ENCODE results near the gene FRMD4A.

FRMD4A gene

GRCh38 chr10:14293526-14293925 is 37.2 kb downstream of the FRMD4A start:
- no peak for DNase-seq (ENCODE audit: low spot score)

- no peak for DNase-seq (ENCODE audit: low spot score)
These were observed 39.4 kb downstream of the FRMD4A start for GRCh38 chr10:14291296-14291695.

- DNase-seq (ENCODE audit: low spot score) = no peak
These were observed 44.7 kb downstream of the FRMD4A start for GRCh38 chr10:14285941-14286560.

GRCh38 chr10:14282276-14282675 is 48.4 kb downstream of the FRMD4A start:
- no peak for DNase-seq (ENCODE audit: low spot score)

- no peak for DNase-seq (ENCODE audit: low spot score)
These were observed 52.2 kb downstream of the FRMD4A start for GRCh38 chr10:14278533-14278932.

GRCh38 chr10:14276210-14276609 is 54.5 kb downstream of the FRMD4A start:
- no peak for DNase-seq (ENCODE audit: low spot score)

- no peak for DNase-seq (ENCODE audit: low spot score)
These were observed 59.1 kb downstream of the FRMD4A start for GRCh38 chr10:14271621-14272020.

- no peak for DNase-seq (ENCODE audit: low spot score)
These were observed 60.4 kb downstream of the FRMD4A start for GRCh38 chr10:14270370-14270769.

GRCh38 chr10:14265709-14266108 is 65.0 kb downstream of the FRMD4A start:
- DNase-seq (ENCODE audit: low spot score) = no peak

GRCh38 chr10:14262836-14263425 is 67.8 kb downstream of the FRMD4A start:
- DNase-seq (ENCODE audit: low spot score) = no peak

GRCh38 chr10:14261336-14261735 is 69.4 kb downstream of the FRMD4A start:
- DNase-seq (ENCODE audit: low spot score) = no peak

GRCh38 chr10:14259696-14260566 is 70.8 kb downstream of the FRMD4A start:
- DNase-seq (ENCODE audit: low spot score) = no peak

GRCh38 chr10:14254368-14254767 is 76.4 kb downstream of the FRMD4A start:
- no peak for DNase-seq (ENCODE audit: low spot score)

GRCh38 chr10:14253711-14254110 is 77.0 kb downstream of the FRMD4A start:
- no peak for DNase-seq (ENCODE audit: low spot score)

GRCh38 chr10:14253079-14253478 is 77.6 kb downstream of the FRMD4A start:
- no peak for DNase-seq (ENCODE audit: low spot score)

GRCh38 chr10:14250496-14251076 is 80.1 kb downstream of the FRMD4A start:
- no peak for DNase-seq (ENCODE audit: low spot score)

- no peak for DNase-seq (ENCODE audit: low spot score)
These were observed 83.2 kb downstream of the FRMD4A start for GRCh38 chr10:14247377-14248116.

GRCh38 chr10:14244801-14245211 is 85.9 kb downstream of the FRMD4A start:
- DNase-seq (ENCODE audit: low spot score) = no peak

- no peak for DNase-seq (ENCODE audit: low spot score)
These were observed 86.6 kb downstream of the FRMD4A start for GRCh38 chr10:14244147-14244546.

- DNase-seq (ENCODE audit: low spot score) = no peak
These were observed 87.5 kb downstream of the FRMD4A start for GRCh38 chr10:14243221-14243620.

GRCh38 chr10:14241196-14241595 is 89.5 kb downstream of the FRMD4A start:
- DNase-seq (ENCODE audit: low spot score) = no peak

All from CD4-positive, alpha-beta T cell treated with Interleukin-15 for 4 hours (primary cell).